Activated CD8-positive, alpha-beta memory T cell treated with anti-CD3 and anti-CD28 coated beads, Interleukin-2, amount 10 ng/mL, durations not matched to agents 7 days and 5 days (primary cell): ENCODE data around the gene MFAP4. TPM values are rescaled to one million over a fixed set of nuclear protein-coding genes. Genes with fewer than 3 reads are reported as not detected.

Source experiments
- ATAC-seq: fragments of 150-1000 bp; cut with Tn5 transposase; one replicate; pipeline ENCODE4 v1.10.0; 2021; ENCODE audit warnings: moderate library complexity
- CTCF ChIA-PET: fragments of 350-600 bp; sonication (Branson Sonifier 250); formaldehyde crosslinking; loops from one replicate; lab custom pipeline; 2021; ENCODE audit warnings: antibody characterized with exemption; lab: Charles Lee
- DNase-seq: peaks from one replicate; pipeline ENCODE4 v3.0.0-alpha.2; 2020
- H3K27ac Mint-ChIP-seq: one replicate; pipeline ENCODE4 v1.8.0; 2021; ENCODE audit warnings: mild to moderate bottlenecking, mixed read lengths
- H3K27me3 Mint-ChIP-seq: one replicate; pipeline ENCODE4 v1.8.0; 2021; ENCODE audit warnings: mixed read lengths
- H3K36me3 Mint-ChIP-seq: one replicate; pipeline ENCODE4 v1.8.0; 2021; ENCODE audit warnings: mild to moderate bottlenecking, mixed read lengths
- H3K4me1 Mint-ChIP-seq: one replicate; pipeline ENCODE4 v1.8.0; 2021; ENCODE audit warnings: mixed read lengths
- H3K4me3 Mint-ChIP-seq: one replicate; pipeline ENCODE4 v1.8.0; 2021; ENCODE audit warnings: mild to moderate bottlenecking, moderate library complexity, mixed read lengths
- H3K9me3 Mint-ChIP-seq: one replicate; pipeline ENCODE4 v1.8.0; 2022; ENCODE audit warnings: low read depth, mixed read lengths
- total RNA-seq, 2 experiments: library from RNA; stranded (reverse); gene quantifications; one replicate each; pipeline ENCODE4 v1.2.3, GENCODE V29; 2021

MFAP4 gene
- total RNA-seq, 2 experiments from 2014 or later: not detected

DNA sequence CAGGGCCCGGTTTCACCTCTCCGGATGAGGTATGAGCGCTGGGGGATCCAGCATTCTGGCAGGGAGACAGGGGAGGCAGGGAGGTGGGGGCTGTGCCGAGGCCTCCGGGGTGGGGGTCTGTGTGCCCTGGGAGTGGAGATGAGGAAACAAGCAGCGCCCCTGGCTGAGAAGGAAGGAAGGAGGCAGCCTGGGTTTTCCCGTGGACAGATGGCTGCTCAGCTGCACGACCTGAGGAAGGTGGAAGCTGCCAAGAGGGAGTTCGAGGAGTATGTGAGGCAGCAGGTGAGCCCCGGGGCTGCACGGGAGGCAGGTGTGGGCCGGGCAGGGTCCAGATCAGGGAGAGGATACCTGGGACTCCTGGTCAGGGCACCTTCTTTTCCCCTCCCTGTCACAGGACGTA is 28.3 kb upstream of the MFAP4 start:
- DNase-seq (no peak), ATAC-seq (no peak)
- H3K36me3 Mint-ChIP-seq: no peaks in the 10 kb centered on the region
- H3K4me3 Mint-ChIP-seq: no peak overlapping the region
- CTCF ChIA-PET: no interaction called here
- no peaks in the 10 kb centered on the region for H3K9me3 Mint-ChIP-seq
- no peak overlapping the region for H3K27ac Mint-ChIP-seq
- peaks cover 15% of the 10 kb centered on the region for H3K4me1 Mint-ChIP-seq
- peaks cover 4% of the 10 kb centered on the region for H3K27me3 Mint-ChIP-seq

DNA sequence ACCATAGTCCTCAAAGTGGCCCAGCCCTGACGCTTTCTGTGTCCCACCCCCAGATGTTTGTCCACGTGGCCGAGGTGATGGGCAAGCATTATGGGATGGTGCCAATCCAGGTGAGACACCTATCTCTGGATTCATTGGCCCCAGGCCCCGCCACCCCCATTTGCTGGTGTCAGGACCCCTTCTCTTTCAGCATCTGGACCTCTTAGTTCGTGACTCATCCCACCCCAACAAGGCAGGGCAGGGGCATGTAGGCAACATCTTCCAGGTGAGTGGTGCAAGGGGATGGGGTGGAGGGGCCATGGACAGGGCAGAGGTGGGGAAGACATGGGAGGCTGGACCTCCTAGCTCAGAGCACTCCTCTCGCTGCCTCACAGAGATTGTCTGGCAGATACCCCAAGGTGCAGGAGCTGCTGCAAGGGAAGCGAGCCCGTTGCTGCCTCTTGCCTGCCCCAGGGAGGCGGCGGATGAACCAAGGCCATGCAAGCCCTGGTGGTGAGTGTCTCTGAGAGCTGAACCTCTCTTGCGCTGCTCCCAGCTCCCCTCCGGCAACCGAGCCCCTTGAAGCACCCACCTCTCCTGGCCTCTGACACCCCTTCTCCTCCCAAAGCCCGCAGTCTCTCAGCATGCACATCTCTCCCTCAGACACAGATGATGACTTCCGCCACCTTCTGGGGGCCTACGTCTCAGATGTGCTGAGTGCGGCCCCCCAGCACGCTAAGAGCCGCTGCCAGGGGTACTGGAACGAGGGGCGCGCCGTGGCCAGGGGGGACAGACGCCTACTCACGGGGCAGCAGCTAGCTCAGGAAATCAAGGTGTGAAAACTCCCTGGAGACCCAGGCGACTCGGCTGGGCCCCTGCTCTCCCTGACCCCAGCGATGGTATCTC is 27.6 kb upstream of the MFAP4 start:
- ATAC-seq: no peak
- Mint-ChIP-seq H3K27me3 (peaks cover 4% of the 10 kb centered on the region), H3K9me3 (no peaks in the 10 kb centered on the region), H3K4me1 (peaks cover 15% of the 10 kb centered on the region), H3K36me3 (no peaks in the 10 kb centered on the region), H3K4me3 (no peak overlapping the region), H3K27ac (no peak overlapping the region)
- CTCF ChIA-PET: no interaction called here
- no peak for DNase-seq

DNA sequence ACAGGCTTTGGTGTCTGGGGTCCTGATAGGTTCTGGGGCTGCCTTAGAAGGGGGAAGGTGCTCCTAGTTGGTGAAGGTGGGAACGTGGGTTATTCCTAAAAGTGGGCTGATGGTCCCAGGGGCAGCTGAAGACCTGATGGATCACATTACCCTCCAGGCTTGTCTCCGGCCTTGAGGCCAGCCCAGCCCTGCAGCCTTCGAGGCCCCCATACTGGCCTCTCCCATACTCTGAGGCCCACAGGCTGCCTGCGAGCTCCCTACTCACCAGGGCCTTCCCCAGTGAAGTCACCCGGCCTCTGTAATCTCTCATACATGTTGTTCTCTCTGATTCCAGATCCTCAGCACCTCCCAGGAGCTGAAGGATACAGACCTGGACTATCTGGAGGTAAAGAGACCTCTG is 26.8 kb upstream of the MFAP4 start:
- no peak overlapping the region for H3K4me3 Mint-ChIP-seq
- peaks cover 4% of the 10 kb centered on the region for H3K27me3 Mint-ChIP-seq
- H3K4me1 Mint-ChIP-seq: peaks cover 12% of the 10 kb centered on the region
- no peaks in the 10 kb centered on the region for H3K36me3 Mint-ChIP-seq
- DNase-seq (no peak), ATAC-seq (no peak)
- CTCF ChIA-PET: no interaction called here
- H3K9me3 Mint-ChIP-seq: no peaks in the 10 kb centered on the region
- H3K27ac Mint-ChIP-seq: no peak overlapping the region

DNA sequence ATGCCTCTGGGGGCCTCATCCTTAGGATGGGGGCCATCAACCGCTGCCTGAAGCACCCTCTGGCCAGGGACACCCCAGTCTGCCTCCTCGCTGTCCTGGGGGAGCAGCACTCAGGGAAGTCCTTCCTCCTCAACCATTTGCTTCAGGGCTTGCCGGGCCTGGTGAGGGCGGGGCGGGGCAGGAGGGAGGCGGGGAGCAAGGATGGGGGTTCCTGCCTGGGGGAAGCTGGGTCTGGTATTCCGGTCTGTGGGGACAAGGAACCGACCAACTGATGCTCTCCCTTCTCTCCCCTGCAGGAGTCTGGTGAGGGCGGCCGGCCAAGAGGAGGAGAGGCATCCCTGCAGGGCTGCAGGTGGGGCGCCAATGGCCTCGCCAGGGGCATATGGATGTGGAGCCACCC is 26.0 kb upstream of the MFAP4 start:
- CTCF ChIA-PET: interaction anchor here (1.1 kb wide), 1 partner anchor 50 kb away, joined by 3 read pairs; the partner anchor contains the start of gene B9D1
- Mint-ChIP-seq H3K27me3 (peaks cover 4% of the 10 kb centered on the region), H3K4me3 (no peak overlapping the region), H3K4me1 (peaks cover 6% of the 10 kb centered on the region), H3K36me3 (no peaks in the 10 kb centered on the region), H3K27ac (no peak overlapping the region), H3K9me3 (no peaks in the 10 kb centered on the region)
- no peak for ATAC-seq
- DNase-seq: no peak

- ATAC-seq (no peak), DNase-seq (no peak)
- CTCF ChIA-PET: interaction anchor here (1.1 kb wide), 1 partner anchor 50 kb away, joined by 3 read pairs; the partner anchor contains the start of gene B9D1
- Mint-ChIP-seq H3K36me3 (no peaks in the 10 kb centered on the region), H3K9me3 (no peaks in the 10 kb centered on the region), H3K4me1 (peaks cover under 1% of the 10 kb centered on the region), H3K4me3 (no peak overlapping the region), H3K27me3 (peaks cover 2% of the 10 kb centered on the region), H3K27ac (no peak overlapping the region)
These were observed 25.5 kb upstream of the MFAP4 start for GRCh38 chr17:19412510-19412909.

DNA sequence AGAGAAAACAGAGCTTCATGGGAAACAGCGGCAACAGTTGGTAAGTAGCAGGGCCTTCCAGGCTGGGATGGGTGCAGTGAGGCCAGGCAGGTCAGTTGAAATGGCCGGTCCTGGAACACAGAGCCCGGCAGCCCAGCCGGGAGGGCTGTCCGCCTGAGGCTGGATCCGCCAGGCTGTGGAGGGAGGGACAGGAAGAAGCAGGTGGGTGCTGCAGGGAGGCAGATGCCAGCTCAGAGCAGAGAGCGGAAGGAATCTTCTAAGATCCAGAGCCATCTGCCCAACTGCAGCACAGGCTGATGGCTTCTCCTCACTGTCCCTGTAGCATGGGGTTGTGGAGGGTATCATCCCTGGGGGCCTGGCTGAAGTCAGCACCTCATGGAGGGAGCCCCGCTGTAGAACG is 24.6 kb upstream of the MFAP4 start:
- Mint-ChIP-seq H3K4me1 (no peaks in the 10 kb centered on the region), H3K27ac (no peak overlapping the region), H3K4me3 (no peak overlapping the region), H3K27me3 (peaks cover 2% of the 10 kb centered on the region), H3K9me3 (no peaks in the 10 kb centered on the region), H3K36me3 (no peaks in the 10 kb centered on the region)
- CTCF ChIA-PET: no interaction called here
- no peak for ATAC-seq
- DNase-seq: no peak

DNA sequence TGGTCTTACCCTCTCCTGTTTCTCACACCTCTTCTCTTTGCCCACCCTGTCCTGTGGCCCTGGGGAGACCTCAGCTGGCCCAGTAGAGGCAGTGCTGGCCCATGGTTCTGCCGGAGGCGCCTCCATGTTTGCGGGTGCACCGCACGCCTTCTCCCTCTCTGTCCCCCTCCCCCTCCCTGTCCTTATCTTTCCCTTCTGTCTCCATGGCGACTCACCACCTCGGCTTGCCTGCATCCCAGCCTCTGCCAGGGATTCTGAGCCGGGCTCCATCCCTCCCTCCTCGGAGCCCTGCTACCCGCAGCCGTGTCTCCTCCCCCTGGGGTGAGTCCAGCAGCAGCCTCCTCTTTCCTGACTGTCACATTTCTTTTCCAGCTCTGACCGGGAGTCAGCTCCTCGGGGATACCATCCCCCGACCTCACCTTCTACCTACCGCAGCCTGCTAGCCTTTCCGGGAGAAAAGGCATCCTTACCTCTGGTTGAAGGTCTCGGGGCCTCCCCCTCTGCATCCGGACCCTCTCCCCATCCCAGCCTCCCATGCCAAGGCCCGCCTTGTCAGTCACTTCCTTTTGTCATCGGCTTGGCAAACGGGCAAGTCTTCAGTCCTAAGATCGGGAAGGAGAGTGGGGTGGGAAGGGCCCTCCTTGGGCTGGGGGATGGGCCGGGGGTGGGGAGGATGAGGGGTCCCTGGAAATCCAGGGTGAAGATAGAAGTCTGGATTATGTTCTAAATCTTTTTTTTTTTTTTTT is 24.1 kb upstream of the MFAP4 start, which contains the start of gene RNF112:
Gene RNF112, plus strand, starts transcription at position 358 of the 746 bp plus-strand sequence. Its CDS starts 177 bp downstream, at position 535.
- H3K4me1 Mint-ChIP-seq: no peaks in the 10 kb centered on the region
- ATAC-seq (no peak), DNase-seq (no peak)
- no peak within 1 kb of the TSS for H3K4me3 Mint-ChIP-seq
- H3K36me3 Mint-ChIP-seq: no peaks in the 10 kb centered on the region
- CTCF ChIA-PET: no interaction called here
- H3K27me3 Mint-ChIP-seq: peaks cover 2% of the 10 kb centered on the region
- no peak within 1 kb of the TSS for H3K27ac Mint-ChIP-seq
- no peaks in the 10 kb centered on the region for H3K9me3 Mint-ChIP-seq

GRCh38 chr17:19410091-19410490 is 23.1 kb upstream of the MFAP4 start:
- H3K36me3 Mint-ChIP-seq: no peaks in the 10 kb centered on the region
- no peak overlapping the region for H3K27ac Mint-ChIP-seq
- no peak for DNase-seq
- H3K9me3 Mint-ChIP-seq: no peaks in the 10 kb centered on the region
- CTCF ChIA-PET: interaction anchor here (1.0 kb wide), 1 partner anchor 47 kb away, joined by 3 read pairs; the partner anchor contains the start of gene B9D1
- H3K27me3 Mint-ChIP-seq: peaks cover 2% of the 10 kb centered on the region
- no peaks in the 10 kb centered on the region for H3K4me1 Mint-ChIP-seq
- H3K4me3 Mint-ChIP-seq: no peak overlapping the region
- no peak for ATAC-seq

DNA sequence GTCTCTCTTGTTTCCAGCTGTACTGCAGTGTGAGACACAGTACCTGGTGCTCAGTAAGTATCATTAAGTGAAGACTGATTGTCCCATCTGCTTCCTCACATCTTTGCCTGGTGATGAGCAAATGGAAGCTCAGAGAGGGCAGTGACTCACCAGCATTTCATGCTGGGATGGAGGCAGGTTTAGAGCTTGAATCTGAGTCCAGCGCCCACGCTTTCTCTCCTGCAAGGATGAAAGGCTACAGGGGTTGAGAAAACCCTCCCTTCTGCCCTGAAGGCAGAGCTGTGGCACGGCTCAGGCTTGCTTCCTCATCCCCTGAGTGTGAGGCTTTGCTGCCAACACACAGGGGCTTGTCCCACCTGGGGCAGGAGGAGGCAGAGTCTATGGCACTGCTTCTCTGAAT is 22.5 kb upstream of the MFAP4 start:
- CTCF ChIA-PET: interaction anchor here (1.0 kb wide), 1 partner anchor 47 kb away, joined by 3 read pairs; the partner anchor contains the start of gene B9D1
- Mint-ChIP-seq H3K4me1 (no peaks in the 10 kb centered on the region), H3K9me3 (no peaks in the 10 kb centered on the region), H3K4me3 (no peak overlapping the region), H3K27ac (no peak overlapping the region), H3K36me3 (no peaks in the 10 kb centered on the region), H3K27me3 (peaks cover 2% of the 10 kb centered on the region)
- no peak for DNase-seq
- ATAC-seq: no peak

DNA sequence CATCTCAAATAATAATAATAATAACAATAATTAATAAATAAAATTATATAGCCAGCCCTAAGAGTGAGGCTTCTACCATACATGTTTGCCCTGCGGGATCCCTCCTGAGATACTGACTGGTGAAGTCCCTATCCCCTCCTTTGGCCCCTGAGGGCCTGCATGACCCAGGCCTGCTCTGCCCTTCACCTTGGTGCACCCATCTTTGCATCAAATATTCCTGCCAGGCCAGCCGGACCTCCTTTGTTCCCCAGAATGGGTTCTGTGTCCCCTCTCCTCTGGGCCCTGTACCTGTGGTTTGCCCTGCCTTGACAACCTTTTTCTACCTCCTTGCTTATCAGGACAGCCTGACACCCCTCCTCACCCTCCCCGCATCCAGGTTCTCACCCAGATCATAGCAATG is 22.1 kb upstream of the MFAP4 start:
- peaks cover 2% of the 10 kb centered on the region for H3K27me3 Mint-ChIP-seq
- no peak overlapping the region for H3K4me3 Mint-ChIP-seq
- H3K9me3 Mint-ChIP-seq: no peaks in the 10 kb centered on the region
- no peaks in the 10 kb centered on the region for H3K36me3 Mint-ChIP-seq
- ATAC-seq (no peak), DNase-seq (no peak)
- CTCF ChIA-PET: interaction anchor here (1.0 kb wide), 1 partner anchor 46 kb away, joined by 3 read pairs; the partner anchor contains the start of gene B9D1
- no peak overlapping the region for H3K27ac Mint-ChIP-seq
- no peaks in the 10 kb centered on the region for H3K4me1 Mint-ChIP-seq

- CTCF ChIA-PET: no interaction called here
- DNase-seq (no peak), ATAC-seq (no peak)
- no peak overlapping the region for H3K4me3 Mint-ChIP-seq
- no peaks in the 10 kb centered on the region for H3K9me3 Mint-ChIP-seq
- H3K27me3 Mint-ChIP-seq: peaks cover 3% of the 10 kb centered on the region
- no peak overlapping the region for H3K27ac Mint-ChIP-seq
- no peaks in the 10 kb centered on the region for H3K36me3 Mint-ChIP-seq
- H3K4me1 Mint-ChIP-seq: no peaks in the 10 kb centered on the region
These were observed 21.3 kb upstream of the MFAP4 start for GRCh38 chr17:19408346-19408710.

- Mint-ChIP-seq H3K36me3 (no peaks in the 10 kb centered on the region), H3K27ac (no peak overlapping the region), H3K27me3 (peaks cover 3% of the 10 kb centered on the region), H3K4me1 (no peaks in the 10 kb centered on the region), H3K4me3 (no peak overlapping the region), H3K9me3 (no peaks in the 10 kb centered on the region)
- DNase-seq (no peak), ATAC-seq (no peak)
- CTCF ChIA-PET: no interaction called here
These were observed 20.8 kb upstream of the MFAP4 start for GRCh38 chr17:19407601-19408345.

- CTCF ChIA-PET: no interaction called here
- H3K4me3 Mint-ChIP-seq: no peak overlapping the region
- no peak for ATAC-seq
- no peak for DNase-seq
- no peaks in the 10 kb centered on the region for H3K4me1 Mint-ChIP-seq
- no peaks in the 10 kb centered on the region for H3K9me3 Mint-ChIP-seq
- H3K27ac Mint-ChIP-seq: no peak overlapping the region
- peaks cover 3% of the 10 kb centered on the region for H3K27me3 Mint-ChIP-seq
- H3K36me3 Mint-ChIP-seq: no peaks in the 10 kb centered on the region
These were observed 18.1 kb upstream of the MFAP4 start for GRCh38 chr17:19405114-19405513.
